ENCODE data around the gene UROC1.
"Not testable (repeated sequence)": the region's sequence is repeated elsewhere in the genome, so short reads cannot be mapped to it uniquely, and the experiment has no call there.

UROC1 gene

GRCh38 chr3:126546549-126547239 lies 29.1 kb upstream of the UROC1 start:
- no peak for DNase-seq

- no peak for DNase-seq
Measured at GRCh38 chr3:126546013-126546412, 28.4 kb upstream of the UROC1 start.

GRCh38 chr3:126545544-126545943 lies 28.0 kb upstream of the UROC1 start:
- no peak for DNase-seq

DNA sequence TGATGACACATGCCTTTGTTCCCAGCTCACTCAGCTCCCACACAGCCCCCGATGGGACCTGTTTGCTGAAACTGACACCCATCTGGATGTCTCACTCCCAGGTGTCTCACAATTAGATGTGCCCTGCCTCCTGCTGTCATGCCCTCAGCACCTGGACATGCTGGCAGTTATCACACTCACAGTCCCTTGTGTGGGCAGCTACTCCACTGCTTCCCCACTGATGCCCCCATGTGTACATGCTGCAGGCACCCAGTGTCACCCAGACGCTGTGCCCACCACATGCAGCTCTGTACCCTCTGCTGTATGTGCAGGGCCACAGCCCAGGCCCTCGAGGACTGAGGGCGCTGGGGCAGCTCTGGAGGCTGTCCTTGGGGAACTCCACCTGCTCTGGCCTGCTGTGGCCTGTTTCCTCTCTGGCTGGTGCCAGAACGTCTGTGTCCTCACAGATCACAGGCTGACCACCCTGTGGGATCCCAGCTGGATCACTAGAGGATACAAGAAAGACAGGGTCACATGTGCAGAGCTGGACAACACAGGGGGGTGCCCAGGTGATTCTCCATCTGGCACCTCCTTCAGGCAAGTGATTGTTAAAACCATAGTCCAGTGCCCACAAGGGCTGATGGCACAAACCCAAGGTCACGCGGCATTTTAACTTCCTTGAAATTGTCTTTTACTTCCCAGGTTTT lies 27.2 kb upstream of the UROC1 start:
- no peak for DNase-seq

DNA sequence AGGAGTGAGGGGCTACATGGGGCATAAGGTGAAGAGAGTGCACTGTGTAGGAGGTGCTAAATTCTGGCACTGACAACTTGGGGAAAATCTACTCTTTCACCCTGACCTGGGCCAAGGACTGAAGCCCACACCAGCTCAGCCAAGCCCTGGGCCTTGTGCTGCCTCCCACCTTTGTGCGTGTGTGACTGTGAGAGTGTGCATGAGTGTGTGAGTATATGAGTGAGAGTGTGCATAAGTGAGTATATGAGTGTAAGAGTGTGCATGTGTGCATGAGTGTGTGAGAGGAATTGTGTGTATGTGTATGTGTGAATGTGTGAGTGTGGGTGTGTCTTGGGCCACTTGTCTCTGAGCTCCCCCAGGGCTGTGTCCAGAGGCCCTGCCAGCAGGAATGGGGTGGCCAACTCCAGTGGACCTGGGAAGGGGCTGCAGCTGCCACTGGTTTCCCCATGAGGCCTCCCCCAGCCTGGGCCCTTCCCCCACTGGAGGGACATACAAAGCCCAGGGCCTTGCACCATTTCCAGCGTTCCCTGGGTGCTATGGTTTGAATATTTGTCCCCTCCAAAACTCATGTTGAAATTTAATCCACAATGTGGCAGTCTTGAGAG lies 26.0 kb upstream of the UROC1 start:
- no peak for DNase-seq

DNA sequence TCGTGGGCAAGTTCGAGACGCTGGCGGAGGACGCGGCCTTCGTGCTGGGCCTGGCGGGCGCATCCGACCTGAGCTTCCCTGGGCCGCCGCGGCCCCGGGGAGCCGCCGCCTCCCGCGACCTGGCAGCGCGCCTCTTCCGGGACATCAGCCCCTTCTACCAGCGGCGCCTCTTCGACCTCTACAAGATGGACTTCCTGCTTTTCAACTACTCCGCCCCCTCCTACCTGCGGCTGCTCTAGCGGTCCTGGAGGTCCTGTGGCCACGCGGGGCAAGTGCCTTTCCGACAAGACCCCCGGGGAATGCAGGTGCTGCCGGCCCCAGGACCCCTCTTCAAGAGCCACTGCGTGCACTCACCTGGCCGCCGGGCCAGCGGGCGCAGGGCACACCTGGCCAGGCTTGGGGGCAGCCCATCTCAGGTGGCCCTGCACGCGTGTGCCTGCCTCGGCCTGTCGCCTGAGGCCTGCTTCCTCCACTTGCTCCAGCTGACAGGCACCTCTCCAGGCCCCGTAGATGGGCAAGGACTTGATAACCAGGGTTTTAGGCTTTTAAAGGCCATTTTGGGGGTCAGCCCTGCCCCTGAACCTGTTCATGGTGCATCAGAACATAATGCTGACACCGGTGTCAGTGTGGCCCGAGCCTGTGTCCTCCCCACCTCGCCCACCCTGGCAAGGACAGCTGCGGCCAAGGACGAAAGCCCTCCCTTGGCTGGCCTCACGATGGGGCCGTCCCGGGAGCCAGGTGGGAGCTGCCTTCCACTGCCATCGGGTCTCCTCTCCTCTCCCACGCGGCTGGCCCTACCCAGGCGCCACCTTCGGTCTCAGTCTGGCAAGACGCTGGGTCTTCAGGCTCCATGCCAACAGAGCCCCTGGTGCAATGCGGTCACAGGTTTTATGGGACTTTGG lies 25.0 kb upstream of the UROC1 start:
- no peak for DNase-seq

- no peak for DNase-seq
Measured at GRCh38 chr3:126541628-126542339, 24.2 kb upstream of the UROC1 start.

GRCh38 chr3:126540951-126541627 lies 23.5 kb upstream of the UROC1 start:
- no peak for DNase-seq

DNA sequence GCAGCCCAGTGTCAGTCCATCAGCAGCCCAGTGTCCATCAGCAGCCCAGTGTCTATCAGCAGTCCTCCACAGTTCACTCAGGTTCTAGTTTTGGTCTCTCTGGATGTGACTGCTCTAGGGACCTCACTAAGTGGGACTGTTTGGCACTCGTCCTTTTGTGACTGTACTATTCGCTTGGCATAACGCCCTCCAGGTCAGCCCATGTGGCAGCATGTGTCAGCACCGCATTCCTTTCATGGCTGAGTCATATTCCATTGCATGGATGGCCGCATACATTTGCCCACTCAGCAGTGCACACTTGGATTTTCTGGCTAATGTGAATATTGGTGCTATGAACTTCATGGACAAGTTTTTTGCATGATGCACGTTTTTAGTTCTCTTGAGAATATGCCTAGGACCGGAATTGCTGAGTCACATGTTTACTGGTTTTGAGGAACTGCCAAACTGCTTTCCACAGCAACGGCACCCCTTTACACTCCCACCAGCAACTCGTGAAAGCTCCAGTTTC lies 22.8 kb upstream of the UROC1 start:
- DNase-seq = peak; percentile 96 to 97

DNA sequence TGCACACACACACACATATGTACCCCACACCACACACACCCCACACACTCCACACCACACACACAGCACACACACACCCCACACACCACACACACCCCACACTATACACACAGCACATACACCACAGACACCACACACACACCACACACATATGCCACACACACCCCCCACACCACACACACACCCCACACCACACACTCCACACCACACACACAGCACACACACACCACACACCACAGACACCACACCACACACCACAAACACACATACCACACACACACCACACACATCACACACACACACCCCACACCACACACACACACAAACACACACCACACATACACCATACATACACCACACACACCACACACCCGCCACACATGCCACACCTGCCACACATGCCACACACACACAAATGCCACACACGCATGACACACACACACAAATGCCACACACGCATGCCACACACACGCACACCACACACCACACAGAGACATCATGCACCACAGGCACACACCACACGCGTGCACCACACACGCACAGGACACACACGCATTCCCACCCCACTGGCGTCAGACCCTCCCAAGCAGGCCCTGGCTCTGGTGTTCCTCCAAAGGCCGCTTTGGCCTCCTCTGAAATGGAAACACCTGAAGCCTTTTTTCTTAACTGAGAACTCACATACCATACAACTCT lies 22.1 kb upstream of the UROC1 start:
- no peak for DNase-seq

GRCh38 chr3:126538966-126539365 lies 21.4 kb upstream of the UROC1 start:
- no peak for DNase-seq

- DNase-seq = no peak
Measured at GRCh38 chr3:126538316-126538715, 20.7 kb upstream of the UROC1 start.

DNA sequence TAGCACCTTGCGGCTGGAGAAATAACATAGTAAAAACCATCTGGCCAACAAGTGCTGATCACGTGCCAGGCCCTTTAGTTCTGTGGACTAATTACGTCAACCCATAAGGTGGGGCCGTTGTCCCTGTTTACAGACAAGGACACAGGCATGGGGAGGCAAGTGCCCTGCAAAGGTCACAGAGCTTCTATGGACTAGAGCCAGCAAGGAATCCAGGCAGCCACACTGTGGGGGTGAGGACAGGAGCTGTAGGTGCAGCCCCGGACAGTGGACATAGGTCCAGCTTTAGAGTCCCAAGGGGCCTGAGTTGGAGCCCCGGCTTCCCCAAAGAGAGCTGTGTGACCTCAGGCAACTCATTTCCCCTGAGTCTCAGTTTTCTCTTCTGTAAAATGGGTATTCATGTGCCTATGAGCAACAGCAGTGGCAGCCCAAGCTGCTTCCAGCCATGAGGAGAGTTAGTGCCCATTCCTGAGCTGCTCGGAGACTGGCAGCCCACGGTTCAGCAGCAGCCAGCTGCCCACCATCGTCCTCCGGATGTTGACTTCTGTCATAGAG lies 20.2 kb upstream of the UROC1 start:
- no peak for DNase-seq

DNA sequence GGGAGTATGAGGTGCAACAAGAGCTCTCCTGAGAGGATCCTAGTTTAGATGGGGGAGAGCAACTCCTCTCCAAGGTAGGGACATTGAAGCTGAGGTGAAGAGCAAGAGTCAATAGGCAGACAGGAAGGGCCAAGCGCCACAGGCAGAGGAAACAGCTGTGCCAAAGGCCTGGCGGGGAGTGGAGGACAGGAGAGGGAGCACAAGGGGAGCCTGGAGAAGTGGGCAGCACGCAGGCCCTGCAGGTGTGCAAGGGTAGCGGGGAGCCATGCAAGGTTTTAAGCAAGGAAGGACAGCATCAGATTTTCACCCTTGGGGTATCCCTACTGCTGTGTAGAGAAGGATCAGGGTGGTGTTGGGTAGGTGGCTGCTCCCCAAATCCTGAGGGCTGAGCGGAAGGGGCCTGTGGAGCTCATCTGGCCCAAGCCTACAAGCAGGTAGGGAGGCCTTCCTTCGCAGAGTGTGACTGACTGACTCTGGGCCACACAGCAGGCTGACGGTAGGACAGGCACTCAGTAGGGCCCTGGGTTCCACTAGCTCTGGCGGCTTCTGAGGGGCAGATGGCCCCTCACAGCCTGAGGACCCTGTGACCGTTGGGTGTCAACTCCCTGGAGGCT lies 19.6 kb upstream of the UROC1 start:
- no peak for DNase-seq

DNA sequence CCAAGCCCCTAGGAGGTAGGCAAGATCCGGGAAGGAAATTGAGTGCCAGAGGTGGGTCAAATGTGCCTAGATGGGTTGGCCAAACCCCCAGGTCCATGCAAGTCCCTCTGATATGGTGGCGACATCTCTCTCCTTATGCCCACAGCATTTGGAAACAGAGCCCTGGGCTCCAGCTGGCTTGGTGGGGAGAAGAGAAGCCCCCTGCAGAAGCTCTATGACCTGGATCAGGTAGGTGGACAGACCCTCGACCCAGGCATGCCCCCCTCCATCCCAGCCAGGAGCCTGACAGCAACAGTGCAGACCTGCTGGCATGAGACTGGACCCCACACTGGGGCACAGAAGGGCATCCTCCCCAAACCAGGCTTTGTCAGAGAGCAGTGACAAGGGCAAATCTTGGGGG lies 18.6 kb upstream of the UROC1 start:
- no peak for DNase-seq

DNA sequence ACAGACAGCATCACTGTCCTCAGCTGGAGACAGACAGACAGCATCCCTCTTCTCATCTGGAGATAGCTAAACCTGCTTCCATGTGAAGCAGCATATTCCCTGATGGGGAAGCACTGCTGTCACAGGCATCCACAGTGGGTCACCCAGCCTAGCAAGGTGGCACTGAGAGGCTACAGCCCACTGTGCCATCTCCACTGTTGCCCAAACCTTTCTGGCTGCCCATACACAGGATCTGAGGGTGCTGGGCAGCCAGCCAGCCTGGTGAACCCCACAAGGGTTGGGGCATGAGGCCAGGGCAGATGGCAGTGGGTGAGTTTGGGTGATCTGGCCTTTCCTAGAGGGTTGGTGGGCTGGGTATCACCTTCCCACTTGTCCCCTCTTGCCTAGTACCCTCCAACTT lies 18.1 kb upstream of the UROC1 start:
- no peak for DNase-seq

DNA sequence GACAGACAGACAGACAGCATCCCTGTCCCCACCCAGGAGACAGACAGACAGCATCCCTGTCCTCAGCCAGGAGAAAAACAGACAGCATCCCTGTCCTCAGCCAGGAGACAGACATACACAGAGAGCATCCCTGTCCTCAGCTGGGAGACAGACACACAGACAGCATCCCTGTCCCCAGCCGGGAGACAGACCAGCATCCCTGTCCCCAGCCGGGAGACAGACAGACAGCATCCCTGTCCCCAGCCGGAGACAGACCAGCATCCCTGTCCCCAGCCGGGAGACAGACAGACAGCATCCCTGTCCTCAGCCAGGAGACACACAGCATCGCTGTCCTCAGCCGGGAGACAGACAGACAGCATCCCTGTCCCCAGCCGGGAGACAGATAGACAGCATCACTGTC lies 17.1 kb upstream of the UROC1 start:
- not testable (repeated sequence) for DNase-seq

DNA sequence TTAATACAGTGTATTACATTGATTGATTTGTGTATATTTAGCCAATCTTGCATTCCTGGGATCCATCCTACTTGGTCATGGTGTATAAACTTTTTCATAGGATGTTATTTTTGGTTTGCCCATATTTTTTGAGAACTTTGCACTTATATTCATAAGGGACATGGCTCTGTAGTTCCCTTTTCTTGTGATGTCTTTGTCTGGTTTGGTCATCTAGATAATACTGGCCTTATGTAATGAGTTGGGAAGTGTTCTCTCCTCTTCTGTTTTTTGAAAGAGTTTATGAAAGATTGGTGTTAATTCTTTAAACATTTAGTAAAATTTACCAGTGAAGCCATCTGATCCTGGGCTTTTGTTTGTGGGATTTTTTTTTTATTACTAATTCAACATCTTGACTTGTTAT lies 15.9 kb upstream of the UROC1 start:
- DNase-seq = peak; percentile 65 to 75

- DNase-seq = no peak
Measured at GRCh38 chr3:126531051-126531330, 13.4 kb upstream of the UROC1 start.

GRCh38 chr3:126530171-126531050 lies 12.8 kb upstream of the UROC1 start:
- DNase-seq = peak; percentile 98
